HG02588 (cell line): Measurements from ENCODE around the gene ARRDC5.
A peak's percentile ranks its signal among the peaks of the same experiment; 100 is the strongest.
"Not testable (repeated sequence)": the region's sequence is repeated elsewhere in the genome, so short reads cannot be mapped to it uniquely, and the experiment has no call there.

Experiments
- ATAC-seq: cut with Tn5 transposase; IDR thresholded peaks from one replicate; pipeline ENCODE4 v1.9.1; 2021; ENCODE audit warnings: mild to moderate bottlenecking, moderate library complexity; ENCODE audit not compliant: unreplicated experiment

Gene ARRDC5

DNA sequence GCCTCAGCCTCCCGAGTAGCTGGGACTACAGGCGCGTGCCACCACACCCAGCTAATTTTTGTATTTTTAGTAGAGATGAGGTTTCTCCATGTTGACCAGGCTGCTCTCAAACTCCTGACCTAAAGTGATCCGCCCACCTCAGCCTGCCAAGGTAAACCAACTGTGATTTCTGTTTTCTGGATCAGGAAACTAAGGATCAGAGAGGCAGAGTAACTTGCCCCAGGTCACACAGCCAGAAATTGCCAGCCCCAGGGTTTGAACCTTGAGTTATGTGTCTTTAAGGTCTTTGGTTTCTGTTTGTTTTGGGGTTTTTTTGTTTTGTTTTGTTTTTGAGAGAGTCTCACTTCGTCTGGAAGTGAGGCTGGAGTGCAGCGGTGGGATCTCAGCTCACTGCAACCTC is 31.0 kb downstream of the ARRDC5 start:
- no peak for ATAC-seq

DNA sequence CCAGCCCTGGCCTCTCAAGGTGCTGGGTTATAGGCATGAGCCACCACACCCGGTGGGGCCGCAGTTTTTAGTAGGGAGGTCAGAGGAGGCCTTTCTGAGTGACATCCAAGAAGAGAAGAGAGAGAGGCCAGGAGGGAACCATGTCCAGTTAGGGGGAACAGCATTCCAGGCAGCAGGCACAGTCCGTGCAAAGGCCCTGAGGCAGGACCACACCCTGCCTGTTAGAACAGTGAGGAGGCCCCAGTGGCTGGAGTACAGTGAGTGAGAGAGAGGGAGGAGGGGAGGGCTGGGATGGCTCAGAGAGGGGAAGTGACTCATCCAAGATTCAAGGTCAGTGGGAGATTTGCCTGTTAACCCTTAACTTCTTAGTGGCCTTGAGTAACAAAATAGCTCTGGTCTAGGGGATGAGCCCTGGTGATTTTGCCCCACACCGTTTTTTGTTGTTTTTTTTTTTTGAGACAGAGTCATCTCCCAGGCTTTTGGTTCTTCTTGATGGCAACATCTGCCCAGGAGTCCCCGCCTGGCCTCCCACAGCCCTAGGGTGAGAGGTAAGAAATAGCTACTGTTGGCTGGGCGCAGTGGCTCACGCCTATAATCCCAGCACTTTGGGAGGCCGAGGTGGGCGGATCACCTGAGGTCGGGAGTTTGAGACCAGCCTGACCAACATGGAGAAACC is 32.5 kb downstream of the ARRDC5 start:
- no peak for ATAC-seq

DNA sequence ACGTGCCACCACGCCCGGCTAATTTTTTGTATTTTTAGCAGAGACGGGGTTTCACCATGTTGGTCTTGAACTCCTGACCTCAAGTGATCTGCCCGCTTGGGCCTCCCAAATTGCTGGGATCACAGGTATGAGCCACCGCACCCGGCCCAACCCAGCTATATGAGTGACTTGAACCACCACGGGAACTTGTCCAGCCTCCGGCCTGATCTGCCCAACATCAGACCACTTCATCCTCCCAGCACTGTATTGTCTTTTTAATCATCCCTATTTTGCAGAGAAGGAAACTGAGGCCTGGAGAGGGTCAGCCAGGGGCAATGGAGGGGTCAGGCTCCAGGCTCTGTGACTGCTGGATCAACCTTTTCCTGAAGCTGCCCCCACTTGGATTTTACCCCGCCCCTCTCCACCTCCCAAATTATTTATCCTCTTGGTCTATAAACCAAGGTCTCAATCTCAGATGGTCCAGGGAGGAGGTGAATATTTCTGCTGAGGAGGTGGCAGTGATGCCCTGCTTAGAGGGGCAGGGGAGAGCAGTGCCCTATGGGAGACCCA is 34.3 kb downstream of the ARRDC5 start:
- no peak for ATAC-seq

DNA sequence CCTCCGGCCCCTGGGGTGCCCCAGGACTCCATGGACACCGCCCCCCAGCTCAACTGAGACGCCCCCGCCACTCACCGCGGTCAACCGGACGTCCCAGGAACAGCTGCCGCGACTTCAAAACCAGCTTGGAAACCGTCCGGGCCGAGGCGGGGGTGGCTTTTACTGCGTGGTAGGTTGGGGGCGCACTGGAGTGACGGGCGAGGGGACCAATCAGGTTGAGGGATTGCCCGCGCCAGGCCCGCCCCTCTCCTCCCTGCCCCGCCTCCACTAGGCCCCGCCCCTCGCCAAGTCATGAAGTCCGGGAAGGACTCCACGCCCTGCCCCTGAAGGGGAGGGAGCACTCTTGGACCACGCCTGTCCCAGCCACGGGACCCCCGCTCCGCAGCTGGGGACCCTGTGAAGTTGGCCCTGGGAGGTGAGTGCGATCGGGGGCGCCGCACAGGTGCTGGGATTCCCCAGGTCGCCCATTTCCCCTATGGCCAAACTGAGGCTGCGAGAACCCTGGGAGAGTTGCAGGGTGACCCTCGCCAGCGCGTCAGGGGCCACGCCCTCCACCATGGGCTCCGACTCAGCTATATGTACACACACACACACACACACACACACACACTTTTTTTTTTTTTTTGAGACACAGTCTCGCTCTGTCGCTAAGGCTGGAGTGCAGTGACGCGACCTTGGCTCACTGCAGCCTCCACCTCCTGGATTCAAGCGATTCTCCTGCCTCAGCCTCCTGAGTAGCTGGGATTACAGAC is 35.0 kb downstream of the ARRDC5 start, which contains the start of gene PLIN3:
TSS of gene PLIN3 (minus strand) at position 134 of the 752 bp plus-strand sequence. CDS start 6,273 bp downstream, outside the sequence.
- peak; percentile 68 for ATAC-seq

DNA sequence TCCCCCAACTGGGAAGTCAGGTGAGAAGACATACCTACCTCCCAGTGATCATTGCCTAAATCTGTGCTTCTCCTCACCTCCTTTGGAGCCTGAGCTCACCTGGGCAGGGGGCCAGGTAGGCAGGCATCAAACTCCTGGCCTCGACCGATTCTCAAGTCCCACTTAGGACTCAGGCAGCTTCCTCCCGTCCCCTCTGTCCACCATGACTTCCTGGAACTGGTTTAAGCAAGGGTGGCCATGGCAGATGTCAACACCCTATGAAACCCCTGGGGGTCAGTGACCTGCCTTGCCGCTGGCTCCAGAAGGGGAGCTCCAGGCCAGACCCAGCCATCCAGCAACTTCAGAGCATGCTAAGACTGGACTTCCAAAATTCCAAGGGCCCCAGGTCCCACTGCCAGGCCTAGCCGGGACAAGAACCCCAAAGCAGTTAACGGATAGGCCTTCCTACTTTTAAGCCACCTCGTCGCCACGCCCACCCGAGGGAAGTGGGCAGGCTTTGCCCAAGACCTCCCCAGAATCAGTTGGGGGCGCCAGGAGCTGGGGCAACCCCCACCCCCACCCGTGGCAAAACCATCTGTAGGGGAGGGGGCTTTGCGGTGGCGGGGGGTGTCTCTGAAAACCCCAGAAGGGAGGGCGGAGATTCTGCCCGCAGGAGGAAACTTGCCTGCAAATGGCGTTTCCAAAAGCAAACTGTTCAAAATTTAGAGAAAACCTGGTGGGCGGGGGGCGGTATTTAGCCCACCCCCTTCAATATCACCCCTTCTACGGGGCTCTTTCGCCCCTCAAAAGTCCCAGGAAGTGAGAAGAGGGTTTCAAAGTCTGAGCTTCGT is 35.9 kb downstream of the ARRDC5 start:
- no peak for ATAC-seq

DNA sequence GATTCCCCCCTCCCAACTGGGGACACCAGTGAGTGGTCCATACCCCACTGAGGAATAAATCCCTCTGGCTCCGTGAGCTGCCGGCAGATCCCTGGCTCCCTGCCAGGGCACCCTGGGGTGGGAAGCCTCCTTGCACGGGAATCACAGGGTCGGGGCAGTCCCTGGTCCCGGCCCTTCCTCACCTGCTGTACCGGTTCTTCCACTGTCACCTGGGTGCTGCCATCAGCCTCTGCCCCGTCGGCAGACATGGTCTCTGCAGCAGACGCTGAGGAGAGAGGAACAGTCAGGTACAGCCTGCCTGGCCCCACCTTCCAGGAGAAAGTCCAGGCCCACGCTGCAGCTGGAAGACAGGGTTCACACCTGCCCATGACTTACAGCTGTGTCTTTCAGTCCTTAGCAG is 41.5 kb downstream of the ARRDC5 start:
- no peak for ATAC-seq

DNA sequence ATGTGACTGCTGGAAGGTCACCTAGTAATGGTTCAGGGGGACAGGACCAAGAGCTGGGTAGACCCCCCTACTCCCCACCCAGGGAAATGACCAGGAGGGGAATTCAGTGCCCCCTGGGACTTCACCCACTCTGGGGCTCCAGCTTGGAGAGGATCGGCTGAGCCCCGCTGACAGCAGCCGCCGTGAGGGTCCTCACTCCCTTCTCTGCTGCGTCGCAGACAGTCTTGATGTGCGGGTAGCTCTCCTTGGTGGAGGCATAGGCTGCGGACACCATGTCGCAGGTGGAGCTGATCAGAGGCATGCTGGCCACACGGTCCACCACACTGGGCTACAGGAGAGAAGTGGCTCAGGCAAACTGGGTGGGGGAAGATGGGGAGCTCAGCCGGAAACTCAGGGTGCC is 43.0 kb downstream of the ARRDC5 start:
- ATAC-seq, result no peak

DNA sequence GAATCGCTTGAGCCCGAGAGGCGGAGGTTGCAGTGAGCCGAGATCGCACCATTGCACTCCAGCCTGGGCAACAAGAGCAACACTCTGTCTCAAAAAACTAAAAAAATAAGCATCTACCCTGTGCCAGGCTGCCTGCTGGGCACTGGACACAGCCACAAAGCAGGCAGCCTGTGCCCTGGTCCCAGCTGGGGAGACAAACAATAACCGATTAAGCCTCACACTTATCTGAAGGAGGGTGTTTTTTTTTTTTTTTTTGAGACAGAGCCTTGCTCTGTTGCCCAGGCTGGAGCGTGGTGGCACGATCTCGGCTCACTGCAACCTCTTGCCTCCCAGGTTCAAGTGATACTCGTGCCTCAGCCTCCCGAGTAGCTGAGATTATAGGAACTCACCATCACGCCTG is 46.2 kb downstream of the ARRDC5 start:
- not testable (repeated sequence) for ATAC-seq

DNA sequence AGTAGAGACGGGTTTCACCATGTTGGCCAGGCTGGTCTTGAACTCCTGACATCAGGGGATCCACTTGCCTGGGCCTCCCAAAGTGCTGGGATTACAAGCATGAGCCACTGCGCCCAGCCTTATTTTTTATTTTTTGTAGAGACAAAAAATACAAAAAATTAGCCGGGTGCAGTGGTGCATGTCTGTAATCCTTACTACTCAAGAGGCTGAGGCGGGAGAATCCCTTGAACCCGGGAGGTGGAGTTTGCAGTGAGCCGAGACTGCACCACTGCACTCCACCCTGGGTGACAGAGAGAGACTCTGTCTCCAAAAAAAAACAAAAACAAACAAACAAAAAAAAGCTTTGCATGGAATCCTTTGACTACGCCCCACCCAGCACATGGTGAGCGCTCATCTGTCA is 49.2 kb downstream of the ARRDC5 start:
- ATAC-seq, result not testable (repeated sequence)

DNA sequence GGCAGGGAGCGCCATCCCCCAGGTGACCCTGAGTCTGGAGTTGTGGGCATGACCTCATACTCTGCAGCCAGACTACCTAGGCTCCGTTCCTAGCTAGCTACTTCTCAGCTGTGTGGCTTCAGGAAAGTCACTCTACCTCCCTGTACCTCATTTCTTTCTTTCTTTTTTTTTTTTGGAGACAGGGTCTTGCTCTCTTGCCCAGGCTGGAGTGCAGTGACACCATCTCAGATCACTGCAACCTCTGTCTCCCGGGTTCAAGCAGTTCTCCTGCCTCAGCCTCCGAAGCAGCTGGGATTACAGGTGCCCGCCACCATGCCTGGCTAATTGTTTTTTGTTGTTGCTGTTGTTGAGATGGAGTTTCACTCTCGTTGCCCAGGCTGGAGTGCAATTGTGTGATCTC is 50.2 kb downstream of the ARRDC5 start:
- ATAC-seq, result no peak

DNA sequence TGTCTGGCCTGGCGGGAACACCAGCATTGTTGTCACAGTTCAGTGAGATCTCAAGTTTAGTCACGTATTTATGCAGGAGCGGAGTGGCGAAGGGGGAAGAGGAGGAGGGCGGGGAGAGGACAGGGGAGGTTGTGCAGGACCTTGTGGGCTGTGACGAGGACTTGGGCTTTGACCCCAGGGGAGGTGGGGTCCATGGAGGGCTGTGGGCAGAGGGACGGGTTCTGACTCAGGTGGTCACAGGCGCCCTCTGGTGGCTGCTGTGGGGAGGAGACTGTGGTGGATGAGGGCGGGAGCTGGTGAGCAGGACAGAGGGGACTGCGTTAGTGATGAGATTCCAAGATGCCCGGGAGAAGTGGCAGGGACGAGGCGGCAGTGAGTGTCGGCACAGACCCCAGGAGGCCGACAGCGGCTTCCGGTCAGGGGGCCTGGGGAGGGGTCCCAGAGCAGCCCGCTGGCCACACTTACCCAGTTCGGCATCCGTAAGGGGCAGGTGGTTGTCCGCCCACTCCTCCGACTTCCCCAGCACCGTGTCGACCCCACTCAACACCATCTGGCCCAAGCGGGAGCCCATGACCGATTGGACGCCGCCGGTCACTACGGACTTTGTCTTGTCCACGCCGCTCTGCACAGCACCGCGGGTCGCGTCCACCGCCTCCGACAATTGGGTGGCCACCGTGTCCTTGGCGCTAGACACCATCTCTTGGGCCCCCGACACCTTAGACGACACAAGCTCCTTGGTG is 51.0 kb downstream of the ARRDC5 start:
- ATAC-seq, result no peak

DNA sequence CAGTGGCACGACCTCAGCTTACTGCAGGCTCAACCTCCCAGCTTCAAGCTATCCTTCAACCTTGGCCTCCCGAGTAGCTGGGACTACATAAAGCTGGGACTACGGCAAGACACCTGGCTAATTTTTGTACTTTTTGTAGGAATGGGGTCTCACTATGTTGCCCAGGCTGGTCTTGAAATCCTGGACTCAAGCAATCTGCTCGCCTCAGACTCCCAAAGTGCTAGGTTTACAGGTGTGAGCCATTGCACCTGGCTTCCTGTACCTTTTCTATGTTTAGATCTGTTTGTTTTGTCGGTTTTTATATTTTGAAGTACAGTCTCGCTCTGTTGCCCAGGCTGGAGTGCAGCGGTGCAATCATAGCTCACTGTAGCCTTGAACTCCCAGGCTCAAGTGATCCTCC is 53.7 kb downstream of the ARRDC5 start:
- no peak for ATAC-seq

DNA sequence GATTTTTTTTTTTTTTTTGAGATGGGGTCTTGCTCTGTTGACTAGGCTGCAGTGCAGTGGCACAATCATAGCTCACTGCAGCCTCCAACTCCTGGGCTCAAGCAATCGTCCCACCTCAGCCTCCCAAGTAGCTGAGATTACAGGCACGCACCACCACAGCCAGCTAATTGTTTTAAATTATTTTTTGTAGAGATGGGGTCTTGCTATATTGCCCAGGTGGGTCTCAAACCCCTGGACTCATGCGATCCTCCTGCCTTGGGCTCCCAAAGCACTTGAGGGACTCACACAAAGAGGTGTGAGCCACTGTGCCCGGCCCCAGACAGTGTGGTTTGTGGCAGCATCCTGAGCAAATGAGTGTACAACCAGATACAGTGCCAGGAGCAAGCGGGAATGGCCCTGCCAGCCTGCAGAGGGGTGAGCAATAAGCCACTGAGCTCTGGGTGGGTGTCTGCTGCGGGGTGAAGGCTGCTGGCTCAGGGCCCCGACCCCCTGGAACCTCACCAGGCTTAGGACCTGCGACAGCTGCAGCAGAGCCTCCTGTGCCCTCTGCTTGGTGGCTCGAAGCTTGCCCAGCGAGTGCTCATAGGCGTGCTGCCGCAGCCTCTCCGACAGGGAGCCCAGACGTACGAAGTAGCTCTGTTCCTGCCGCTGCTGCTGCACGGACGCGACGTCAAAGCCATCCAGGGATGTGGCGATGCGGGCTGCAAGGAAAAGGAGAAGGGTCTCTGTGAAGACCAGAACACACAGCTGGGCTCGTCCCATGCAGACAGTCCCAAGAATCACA is 55.3 kb downstream of the ARRDC5 start:
- no peak for ATAC-seq

DNA sequence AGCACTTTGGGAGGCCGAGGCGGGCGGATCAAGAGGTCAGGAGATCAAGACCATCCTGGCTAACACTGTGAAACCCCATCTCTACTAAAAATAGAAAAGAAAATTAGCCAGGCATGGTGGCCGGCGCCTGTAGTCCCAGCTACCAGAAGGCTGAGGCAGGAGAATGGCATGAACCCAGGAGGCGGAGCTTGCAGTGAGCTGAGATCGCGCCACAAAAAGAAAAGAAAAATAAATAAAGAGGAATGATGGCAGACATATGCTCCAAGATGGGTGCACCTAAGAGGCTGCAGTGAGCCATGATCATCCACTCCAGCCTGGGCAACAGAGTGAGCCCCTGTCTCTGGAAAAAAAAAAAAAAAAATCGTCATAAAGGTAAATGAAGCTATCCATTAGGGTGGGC is 56.7 kb downstream of the ARRDC5 start:
- ATAC-seq, result not testable (repeated sequence)

DNA sequence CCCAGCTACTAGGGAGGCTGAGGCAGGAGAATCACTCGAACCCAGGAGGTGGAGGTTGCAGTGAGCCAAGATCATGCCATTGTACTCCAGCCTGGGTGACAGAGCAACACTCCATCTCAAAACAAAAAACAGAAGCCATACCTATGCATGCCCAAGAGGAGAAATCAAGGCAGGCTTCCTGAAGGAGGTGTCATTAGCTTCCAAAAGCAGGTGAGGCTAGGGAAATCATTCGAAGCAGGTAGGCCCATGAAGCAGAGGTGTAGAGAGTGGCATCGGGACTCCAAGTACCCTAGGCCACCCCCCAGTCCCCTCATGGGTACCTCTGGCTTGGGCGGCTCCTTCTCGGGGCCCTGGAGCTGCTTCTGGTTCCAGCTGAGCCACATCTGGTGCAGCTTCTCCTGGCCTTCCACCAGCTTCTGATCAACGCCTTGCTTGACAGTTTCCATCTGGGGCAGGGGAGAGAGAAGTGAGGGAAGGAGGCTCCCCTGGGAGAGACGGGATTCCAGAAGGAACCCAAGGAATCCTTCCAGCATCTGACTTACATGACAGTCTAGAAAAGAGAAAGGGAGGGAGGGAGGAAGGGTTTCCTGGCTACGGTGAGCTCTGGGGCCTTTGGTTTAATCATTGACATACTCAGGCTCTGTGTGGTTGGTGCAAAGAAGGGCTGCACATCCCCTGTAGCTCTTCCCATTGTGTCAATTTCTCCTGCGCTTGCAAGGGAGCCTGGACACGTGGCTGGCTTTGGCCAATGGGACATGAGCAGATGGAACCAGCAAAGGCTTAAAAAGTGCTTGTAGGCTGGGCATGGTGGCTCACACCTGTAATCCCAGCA is 58.1 kb downstream of the ARRDC5 start:
- no peak for ATAC-seq

DNA sequence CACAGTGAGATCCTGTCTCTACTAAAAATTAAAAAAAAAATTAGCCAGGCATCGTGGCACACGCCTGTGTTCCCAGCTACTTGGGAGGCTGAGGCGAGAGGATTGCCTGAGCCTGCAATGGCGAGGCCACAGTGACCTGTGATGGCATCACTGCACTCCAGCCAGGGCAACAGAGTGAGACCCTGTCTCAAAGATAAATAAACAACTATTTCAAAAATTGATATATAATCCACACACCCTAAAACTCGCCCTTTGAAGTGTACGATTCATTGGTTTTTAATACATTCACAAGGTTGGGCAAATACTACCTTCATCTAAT is 59.1 kb downstream of the ARRDC5 start:
- ATAC-seq, result no peak
